ENCODE results near the gene OR5AU1.

GRCh38 chr14:21109377-21110138, 46.3 kb downstream of the OR5AU1 start:
- no peak for TF ChIP-seq CTCF (IDR thresholded peaks at IDR 0.05)
- TF ChIP-seq POLR2A (IDR thresholded peaks at IDR 0.05): no peak
